Right lobe of liver (tissue), 4 donors: ENCODE data around the gene FAM3B.

Experiments
- POLR2A ChIP-seq: fragments of 450-650 bp; IDR thresholded peaks from one replicate; pipeline ENCODE4 v1.6.1; 2017; ENCODE audit warnings: antibody characterized with exemption, mild to moderate bottlenecking
- TF ChIP-seq, protein P1 (sequence below), 4 donors: fragments of 200-600 bp in 3 of 4; fragments of 450-650 bp in 1 of 4; IDR thresholded peaks; one replicate each; pipeline versions ENCODE4 v1.5.1 to v1.8.0; 2016 to 2022; ENCODE audit warnings: antibody characterized with exemption in 4 of 4, mild to moderate bottlenecking in 2 of 4
- donor health status: DM: no; HTN: no; CAD: no.
- donor health status: DM: no; HTN: no; CAD: no.
- donor health status: DM: no; HTN: yes; CAD: no.

DNA sequence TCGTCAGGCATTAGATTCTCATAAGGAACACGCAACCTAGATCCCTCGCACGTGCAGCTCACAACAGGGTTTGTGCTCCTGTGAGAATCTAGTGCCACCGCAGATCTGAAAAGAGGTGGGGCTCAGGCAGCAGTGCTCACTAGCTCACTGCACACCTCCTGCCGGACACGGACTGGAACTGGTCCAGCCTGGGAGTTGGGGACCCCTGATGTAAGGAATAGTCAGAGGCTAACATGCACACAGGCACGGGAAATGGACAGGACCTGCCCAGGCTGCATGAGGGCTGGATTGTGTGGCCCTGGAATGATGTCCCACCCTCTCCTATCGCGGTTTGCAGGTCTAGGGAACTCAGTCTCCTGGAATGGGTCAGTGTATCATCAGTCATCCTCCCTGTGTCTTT lies 86.2 kb downstream of the FAM3B start:
- TF ChIP-seq, protein P1, sequence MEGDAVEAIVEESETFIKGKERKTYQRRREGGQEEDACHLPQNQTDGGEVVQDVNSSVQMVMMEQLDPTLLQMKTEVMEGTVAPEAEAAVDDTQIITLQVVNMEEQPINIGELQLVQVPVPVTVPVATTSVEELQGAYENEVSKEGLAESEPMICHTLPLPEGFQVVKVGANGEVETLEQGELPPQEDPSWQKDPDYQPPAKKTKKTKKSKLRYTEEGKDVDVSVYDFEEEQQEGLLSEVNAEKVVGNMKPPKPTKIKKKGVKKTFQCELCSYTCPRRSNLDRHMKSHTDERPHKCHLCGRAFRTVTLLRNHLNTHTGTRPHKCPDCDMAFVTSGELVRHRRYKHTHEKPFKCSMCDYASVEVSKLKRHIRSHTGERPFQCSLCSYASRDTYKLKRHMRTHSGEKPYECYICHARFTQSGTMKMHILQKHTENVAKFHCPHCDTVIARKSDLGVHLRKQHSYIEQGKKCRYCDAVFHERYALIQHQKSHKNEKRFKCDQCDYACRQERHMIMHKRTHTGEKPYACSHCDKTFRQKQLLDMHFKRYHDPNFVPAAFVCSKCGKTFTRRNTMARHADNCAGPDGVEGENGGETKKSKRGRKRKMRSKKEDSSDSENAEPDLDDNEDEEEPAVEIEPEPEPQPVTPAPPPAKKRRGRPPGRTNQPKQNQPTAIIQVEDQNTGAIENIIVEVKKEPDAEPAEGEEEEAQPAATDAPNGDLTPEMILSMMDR (IDR thresholded peaks at IDR 0.05): no peak
- TF ChIP-seq POLR2A: no peak
